HG03342 (cell line): Measurements from ENCODE around the gene ZNF574.

Experiments
- ATAC-seq: cut with Tn5 transposase; IDR thresholded peaks from one replicate; pipeline ENCODE4 v1.9.1; 2021; ENCODE audit warnings: mild to moderate bottlenecking, moderate library complexity; ENCODE audit not compliant: unreplicated experiment

The ZNF574 gene

GRCh38 chr19:42121656-42122069 lies 45.7 kb downstream of the ZNF574 start:
- peak; percentile 39 for ATAC-seq

- ATAC-seq: no peak
Observed at GRCh38 chr19:42122691-42123607, 47.0 kb downstream of the ZNF574 start.

- ATAC-seq: no peak
Observed at GRCh38 chr19:42123765-42124164, 47.8 kb downstream of the ZNF574 start.

- no peak for ATAC-seq
Observed at GRCh38 chr19:42124386-42124901, 48.5 kb downstream of the ZNF574 start.

GRCh38 chr19:42125536-42125935 lies 49.6 kb downstream of the ZNF574 start:
- ATAC-seq: no peak

GRCh38 chr19:42126574-42126973 lies 50.6 kb downstream of the ZNF574 start:
- ATAC-seq: no peak

GRCh38 chr19:42129399-42130253 lies 53.7 kb downstream of the ZNF574 start:
- ATAC-seq: peak; percentile 49

GRCh38 chr19:42130254-42130573 lies 54.2 kb downstream of the ZNF574 start:
- no peak for ATAC-seq
